A673 (cell line): ENCODE data around the gene AMIGO3. TPM values are rescaled to one million over a fixed set of nuclear protein-coding genes. Genes with fewer than 3 reads are reported as not detected.

Experiments used
- BruUV-seq: library from RNA; stranded (reverse); fragments of 400-500 nt; replicated peaks from 2 replicates; lab custom pipeline; 2021; lab: Mats Ljungman, UMichigan
- CTCF ChIA-PET: fragments of 300-600 bp; sonication (Branson Sonifier 250); formaldehyde crosslinking; loops from one replicate; lab custom pipeline; 2022; ENCODE audit warnings: antibody characterized with exemption; lab: Charles Lee
- POLR2A ChIA-PET: fragments of 300-600 bp; sonication (Branson Sonifier 250); formaldehyde crosslinking; loops from one replicate; lab custom pipeline; 2022; ENCODE audit warnings: antibody characterized with exemption; ENCODE audit not compliant: low non-redundant PET; lab: Charles Lee
- DNase-seq: peaks from one replicate; pipeline ENCODE4 v3.0.0-alpha.2; 2015; ENCODE audit warnings: low spot score
- H3K27ac ChIP-seq: fragments of 200-600 bp; sonication (generic); 2 replicates; pipeline ENCODE4 v1.5.1; 2016; ENCODE audit warnings: mixed run types, low read depth, mild to moderate bottlenecking, mixed read lengths, antibody characterized with exemption, low read length; ENCODE audit not compliant: poor library complexity, severe bottlenecking
- H3K27me3 ChIP-seq: fragments of 200-600 bp; sonication (generic); replicated peaks from 2 replicates; pipeline ENCODE4 v1.6.1; 2017; ENCODE audit warnings: mixed run types, low read depth, mild to moderate bottlenecking, mixed read lengths, antibody characterized with exemption, low read length; ENCODE audit not compliant: insufficient read depth, poor library complexity
- H3K36me3 ChIP-seq: fragments of 200-600 bp; sonication (generic); 2 replicates; pipeline ENCODE4 v1.6.1; 2016; ENCODE audit warnings: mixed run types, mild to moderate bottlenecking, mixed read lengths, antibody characterized with exemption, low read length; ENCODE audit not compliant: insufficient read depth, poor library complexity, severe bottlenecking
- H3K4me1 ChIP-seq: fragments of 200-600 bp; sonication (generic); 2 replicates; pipeline ENCODE4 v1.6.1; 2017; ENCODE audit warnings: mixed run types, mild to moderate bottlenecking, mixed read lengths, antibody characterized with exemption, low read length; ENCODE audit not compliant: insufficient read depth, poor library complexity, severe bottlenecking
- H3K4me3 ChIP-seq: fragments of 200-600 bp; sonication (generic); 2 replicates; pipeline ENCODE4 v1.5.1; 2016; ENCODE audit warnings: low read depth, mixed run types, mild to moderate bottlenecking, mixed read lengths, low read length; ENCODE audit not compliant: poor library complexity, severe bottlenecking
- H3K9me3 ChIP-seq: fragments of 200-600 bp; sonication (generic); 2 replicates; pipeline ENCODE4 v1.6.1; 2016; ENCODE audit warnings: mixed run types, low read depth, mild to moderate bottlenecking, mixed read lengths, antibody characterized with exemption, low read length; ENCODE audit not compliant: poor library complexity, severe bottlenecking
- CTCF ChIP-seq: fragments of 300-800, 200-600 bp; sonication (generic); conservative IDR thresholded peaks from 2 replicates; pipeline ENCODE4 v1.5.1; 2017; ENCODE audit warnings: low read depth, mild to moderate bottlenecking, antibody characterized with exemption, low read length, moderate library complexity, mixed read lengths
- EZH2 ChIP-seq: fragments of 200-600 bp; sonication (generic); IDR thresholded peaks from 2 replicates; pipeline ENCODE4 v1.6.1; 2017; ENCODE audit warnings: borderline replicate concordance, low read depth, mild to moderate bottlenecking, mixed read lengths, antibody characterized with exemption, low read length; ENCODE audit not compliant: poor library complexity, severe bottlenecking
- intact Hi-C: fragments of 100-400 bp; cut with micrococcal nuclease; formaldehyde crosslinking; loops from one replicate; pipeline ENCODE4 v1.10.0; 2022; ENCODE audit not compliant: unreplicated experiment
- total RNA-seq: library from RNA; stranded (reverse); gene quantifications from 2 replicates; pipeline ENCODE4 v1.2.3, GENCODE V29; 2021

The AMIGO3 gene
- total RNA-seq, 1 experiment from 2014 or later, result not detected

DNA sequence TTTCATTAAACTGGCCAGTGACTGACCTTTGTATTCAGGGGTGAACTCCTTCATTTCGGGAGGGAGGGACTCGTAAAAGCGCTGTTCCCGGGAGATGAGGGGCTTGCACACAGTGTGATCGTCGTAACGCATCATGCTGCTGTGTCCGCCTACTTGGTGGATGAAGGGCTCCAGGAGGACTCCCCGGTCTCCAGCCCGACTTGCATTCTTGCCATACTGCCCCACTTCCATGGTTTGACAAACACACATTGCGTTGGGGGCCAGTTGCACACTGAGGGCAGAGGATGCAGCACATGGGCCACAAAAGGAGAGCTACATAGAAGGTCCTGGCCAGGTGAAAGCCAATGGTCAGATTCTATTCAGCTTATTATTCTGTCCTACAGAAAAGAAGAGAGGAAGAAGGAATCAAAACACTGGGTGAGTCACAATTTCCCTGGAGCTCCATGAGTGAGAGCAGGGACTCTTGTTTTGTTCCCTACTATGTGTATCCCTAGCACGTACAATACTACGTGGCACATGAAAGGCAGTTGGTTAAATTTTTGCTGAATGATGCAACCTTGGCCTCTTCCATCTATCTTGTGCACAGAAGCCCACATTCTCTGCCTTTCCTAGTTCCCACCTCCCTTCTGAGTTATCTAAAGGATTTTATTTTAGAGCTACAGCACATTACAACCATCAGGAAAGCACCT, 28.5 kb upstream of the AMIGO3 start:
- CTCF ChIA-PET, result no interaction called here
- intact Hi-C loops, result no loop called here
- TF ChIP-seq CTCF (no peak), EZH2 (no peak)
- H3K27me3 ChIP-seq, result no peaks in the 10 kb centered on the region
- no peak for DNase-seq
- no peak overlapping the region for H3K4me3 ChIP-seq
- H3K9me3 ChIP-seq, result no peaks in the 10 kb centered on the region
- H3K4me1 ChIP-seq, result no peaks in the 10 kb centered on the region
- H3K27ac ChIP-seq, result no peak overlapping the region
- H3K36me3 ChIP-seq, result no peaks in the 10 kb centered on the region
- no TSS peak for BruUV-seq
- POLR2A ChIA-PET, result no interaction called here

- ChIA-PET POLR2A (no interaction called here), CTCF (no interaction called here)
- intact Hi-C loops, result no loop called here
- no peak for DNase-seq
- TF ChIP-seq CTCF (no peak), EZH2 (no peak)
- H3K36me3 ChIP-seq, result no peaks in the 10 kb centered on the region
- no peaks in the 10 kb centered on the region for H3K9me3 ChIP-seq
- H3K27me3 ChIP-seq, result no peaks in the 10 kb centered on the region
- BruUV-seq, result no TSS peak
- H3K4me3 ChIP-seq, result no peak overlapping the region
- H3K4me1 ChIP-seq, result no peaks in the 10 kb centered on the region
- H3K27ac ChIP-seq, result no peak overlapping the region
These were observed 26.5 kb upstream of the AMIGO3 start for GRCh38 chr3:49745986-49746385.

GRCh38 chr3:49740427-49740826, 20.9 kb upstream of the AMIGO3 start:
- H3K4me3 ChIP-seq, result no peak overlapping the region
- BruUV-seq, result no TSS peak
- no peak overlapping the region for H3K27ac ChIP-seq
- no peak for DNase-seq
- H3K36me3 ChIP-seq, result no peaks in the 10 kb centered on the region
- no peak for TF ChIP-seq EZH2
- TF ChIP-seq CTCF, result no peak
- no peaks in the 10 kb centered on the region for H3K27me3 ChIP-seq
- no peaks in the 10 kb centered on the region for H3K9me3 ChIP-seq
- no peaks in the 10 kb centered on the region for H3K4me1 ChIP-seq
- ChIA-PET POLR2A (no interaction called here), CTCF (no interaction called here)
- intact Hi-C loops, result no loop called here
